K562 (cell line): ENCODE data around the gene LDAF1. TPM values are rescaled to one million over a fixed set of nuclear protein-coding genes. Genes with fewer than 3 reads are reported as not detected.
A peak's percentile ranks its signal among the peaks of the same experiment; 100 is the strongest.

ENCODE experiments used
- E2F8 ChIP-seq: fragments of 450-650 bp; IDR thresholded peaks from 2 replicates; pipeline ENCODE4 v1.7.1; 2018; ENCODE audit warnings: mild to moderate bottlenecking, low read depth; ENCODE audit not compliant: partially characterized antibody
- LEF1 ChIP-seq: fragments of 450-650 bp; IDR thresholded peaks from 2 replicates; pipeline ENCODE4 v1.6.1; 2016; ENCODE audit warnings: mild to moderate bottlenecking
- MNT ChIP-seq, 2 experiments: fragments of 450-650 bp; conservative IDR thresholded peaks; 2 replicates each; pipeline ENCODE4 v1.6.1; 2017; ENCODE audit warnings: mild to moderate bottlenecking in 2 of 2, moderate library complexity in 2 of 2
- PHF8 ChIP-seq: fragments of 200-600 bp; sonication (generic); IDR thresholded peaks from 2 replicates; pipeline ENCODE4 v1.6.1; 2012; ENCODE audit warnings: mixed run types, mild to moderate bottlenecking, inconsistent platforms, low read length, moderate library complexity, borderline replicate concordance
- RNF2 ChIP-seq: sonication (generic); IDR thresholded peaks from 2 replicates; pipeline ENCODE4 v1.6.1; 2016
- TFAP4 ChIP-seq: sonication (generic); formaldehyde crosslinking; IDR thresholded peaks from 2 replicates; pipeline ENCODE4 v1.8.0; 2022; ENCODE audit warnings: missing genetic modification reagents, mild to moderate bottlenecking, moderate library complexity, borderline replicate concordance
- VEZF1 ChIP-seq: fragments of 200-800 bp; sonication (Bioruptor generic); IDR thresholded peaks from 2 replicates; pipeline ENCODE4 v1.6.1; 2017; ENCODE audit warnings: missing genetic modification characterization, missing compliant biosample characterization
- polyA plus RNA-seq, 8 experiments: library from polyadenylated mRNA; depleted of rRNA in 4 of 8; stranded (reverse) in 5 of 8; unstranded in 3 of 8; fragments of >200 nt; fragmentation: Nextera tagmentation in 2 of 8; fragmentation: Illumina TruSeq in 1 of 8; extraction: Ambion mirVana in 2 of 8; extraction: Trizol in 1 of 8; gene quantifications; 2 replicates each; pipeline versions ENCODE4 v1.2.1 to v1.2.3, GENCODE V29; 2011 to 2014; ENCODE audit warnings: inconsistent platforms in 1 of 8, missing spikeins in 1 of 8
- total RNA-seq, 7 experiments: library from RNA; depleted of rRNA in 6 of 7; stranded (reverse); fragments of >200 nt in 6 of 7; fragmentation: Illumina TruSeq in 2 of 7; extraction: Trizol in 2 of 7; gene quantifications; 2 replicates each; pipeline versions ENCODE4 v1.2.1 to v1.2.3, GENCODE V29; 2011 to 2021; ENCODE audit warnings: low replicate concordance in 1 of 7
- TF ChIP-seq, protein P1 (sequence below), 2 experiments: IDR thresholded peaks; 2 replicates each; pipeline ENCODE4 v1.6.1; 2012; ENCODE audit warnings: improper control_type of control experiment in 2 of 2, low read depth in 2 of 2, low read length in 2 of 2, borderline replicate concordance in 1 of 2

Gene LDAF1
- total and polyA plus RNA-seq, 9 of the 15 experiments (the other 6 are each of a cell fraction or from before 2014, with no cell fraction given), result 7.0 to 20.1 (median 12.5) TPM

DNA sequence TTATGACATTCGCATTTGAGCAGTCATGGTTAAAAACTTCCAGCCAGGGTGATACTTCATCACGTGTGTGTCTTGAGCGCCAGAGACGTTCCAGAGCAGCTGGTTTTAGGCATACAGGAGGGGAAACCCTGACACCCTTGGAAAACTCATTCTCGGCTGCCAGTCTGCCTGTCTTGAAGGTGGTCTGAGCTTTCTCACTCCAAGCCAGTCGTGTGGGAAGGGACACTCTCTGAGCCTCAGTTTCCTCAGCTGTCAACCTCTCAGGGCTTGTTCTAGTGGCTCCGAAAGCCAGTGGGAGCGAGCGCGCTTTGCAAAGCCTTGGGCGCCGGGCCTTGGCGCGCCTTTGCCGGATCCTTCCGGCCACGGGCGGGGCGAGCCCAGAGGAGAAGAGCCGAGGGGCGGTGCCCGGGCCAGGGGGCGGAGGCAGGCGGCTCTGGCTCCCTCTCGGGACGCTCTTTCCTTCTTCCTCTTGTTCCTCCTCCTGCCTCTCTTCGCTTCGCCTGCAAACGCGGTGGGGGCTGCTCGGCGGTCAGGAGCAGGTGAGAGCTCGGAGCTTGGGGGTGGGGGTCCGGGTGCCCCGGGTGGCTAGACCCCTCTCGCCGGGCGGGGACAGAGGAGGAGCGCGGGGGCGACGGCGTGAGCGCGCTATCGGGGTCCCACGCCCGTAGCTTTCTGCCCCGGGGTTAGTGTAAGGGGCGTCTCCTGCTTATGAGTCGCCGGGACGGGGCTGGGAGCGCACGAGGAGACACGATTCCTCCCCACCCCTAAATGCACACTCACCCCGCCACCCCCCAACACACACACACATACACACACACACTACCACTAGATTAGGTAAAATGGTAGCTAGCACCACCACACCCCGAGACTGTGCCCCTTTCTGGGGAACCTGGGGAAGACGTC lies at the start of gene LDAF1 (continued):
- peak; percentile 53 for TF ChIP-seq E2F8
- TF ChIP-seq LEF1, result no peak
- TF ChIP-seq, protein P1, sequence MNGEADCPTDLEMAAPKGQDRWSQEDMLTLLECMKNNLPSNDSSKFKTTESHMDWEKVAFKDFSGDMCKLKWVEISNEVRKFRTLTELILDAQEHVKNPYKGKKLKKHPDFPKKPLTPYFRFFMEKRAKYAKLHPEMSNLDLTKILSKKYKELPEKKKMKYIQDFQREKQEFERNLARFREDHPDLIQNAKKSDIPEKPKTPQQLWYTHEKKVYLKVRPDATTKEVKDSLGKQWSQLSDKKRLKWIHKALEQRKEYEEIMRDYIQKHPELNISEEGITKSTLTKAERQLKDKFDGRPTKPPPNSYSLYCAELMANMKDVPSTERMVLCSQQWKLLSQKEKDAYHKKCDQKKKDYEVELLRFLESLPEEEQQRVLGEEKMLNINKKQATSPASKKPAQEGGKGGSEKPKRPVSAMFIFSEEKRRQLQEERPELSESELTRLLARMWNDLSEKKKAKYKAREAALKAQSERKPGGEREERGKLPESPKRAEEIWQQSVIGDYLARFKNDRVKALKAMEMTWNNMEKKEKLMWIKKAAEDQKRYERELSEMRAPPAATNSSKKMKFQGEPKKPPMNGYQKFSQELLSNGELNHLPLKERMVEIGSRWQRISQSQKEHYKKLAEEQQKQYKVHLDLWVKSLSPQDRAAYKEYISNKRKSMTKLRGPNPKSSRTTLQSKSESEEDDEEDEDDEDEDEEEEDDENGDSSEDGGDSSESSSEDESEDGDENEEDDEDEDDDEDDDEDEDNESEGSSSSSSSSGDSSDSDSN (IDR thresholded peaks at IDR 0.05; ENCODE audit: borderline replicate concordance in 1 of 2, low read depth in 2 of 2, low read length in 2 of 2), result peak in 1 of 2 experiments; percentile 51; a peak in 1 of 4 replicates
- TF ChIP-seq VEZF1 (CRISPR knock-in tag), result peak; percentile 76
- peak; percentile 69; the same call in 1 of the 2 replicates for TF ChIP-seq TFAP4 (CRISPR knock-in tag)
- 0 out of 2 replicates have a peak, but pooled peaks have one; percentile 18 for TF ChIP-seq RNF2
- TF ChIP-seq PHF8, result peak; percentile 52; the same call in 1 of the 2 replicates
- peak; percentile 30 to 72; a peak in 2 of 4 replicates for TF ChIP-seq MNT (conservative IDR thresholded peaks at IDR 0.05)
